Purkinje cell (primary cell): ENCODE results near the gene HSF2BP. TPM values are rescaled to one million over a fixed set of nuclear protein-coding genes. Genes with fewer than 3 reads are reported as not detected.

Source experiments
- polyA plus RNA-seq: library from polyadenylated mRNA; unstranded; fragments of >200 nt; fragmentation: Nextera tagmentation; gene quantifications from 2 replicates; pipeline ENCODE4 v1.2.1, GENCODE V29; 2014

Gene HSF2BP
- not detected in 2 replicates for polyA plus RNA-seq

GRCh38 chr21:43659136-43660000 is at the start of gene HSF2BP, which contains the start of gene RRP1B:
Gene HSF2BP (minus strand): TSS chr21:43659488. CDS start chr21:43658096, 1,392 bp downstream.
Gene RRP1B (plus strand): TSS chr21:43659560. CDS start chr21:43659665, 105 bp downstream.

Other genes with a start within 250 kb of the HSF2BP start
- gene SIK1, start 232.4 kb downstream of the HSF2BP start, polyA plus RNA-seq: 0.13 and 0.32 TPM in 2 replicates
- gene RRP1B, start 72 bp upstream of the HSF2BP start, polyA plus RNA-seq: 4.4 and 4.9 TPM in 2 replicates
- 12.9 and 14.2 TPM in 2 replicates for gene PDXK, start 59.6 kb upstream of the HSF2BP start, polyA plus RNA-seq
- gene CSTB, start 116.8 kb upstream of the HSF2BP start, polyA plus RNA-seq: 28.3 and 33.8 TPM in 2 replicates
- 0.27 and 0.55 TPM in 2 replicates for gene RRP1, start 130.1 kb upstream of the HSF2BP start, polyA plus RNA-seq
- 6.7 and 6.8 TPM in 2 replicates for gene AGPAT3, start 205.7 kb upstream of the HSF2BP start, polyA plus RNA-seq